ENCODE measurements around the gene MED27. TPM values are rescaled to one million over a fixed set of nuclear protein-coding genes. Genes with fewer than 3 reads are reported as not detected.
A peak's percentile ranks its signal among the peaks of the same experiment; 100 is the strongest.

Gene MED27
- total and polyA plus RNA-seq, 2 of the 13 experiments (the other 11 are each of a cell fraction or from before 2014, with no cell fraction given) = 16.9 to 19.0 TPM

DNA sequence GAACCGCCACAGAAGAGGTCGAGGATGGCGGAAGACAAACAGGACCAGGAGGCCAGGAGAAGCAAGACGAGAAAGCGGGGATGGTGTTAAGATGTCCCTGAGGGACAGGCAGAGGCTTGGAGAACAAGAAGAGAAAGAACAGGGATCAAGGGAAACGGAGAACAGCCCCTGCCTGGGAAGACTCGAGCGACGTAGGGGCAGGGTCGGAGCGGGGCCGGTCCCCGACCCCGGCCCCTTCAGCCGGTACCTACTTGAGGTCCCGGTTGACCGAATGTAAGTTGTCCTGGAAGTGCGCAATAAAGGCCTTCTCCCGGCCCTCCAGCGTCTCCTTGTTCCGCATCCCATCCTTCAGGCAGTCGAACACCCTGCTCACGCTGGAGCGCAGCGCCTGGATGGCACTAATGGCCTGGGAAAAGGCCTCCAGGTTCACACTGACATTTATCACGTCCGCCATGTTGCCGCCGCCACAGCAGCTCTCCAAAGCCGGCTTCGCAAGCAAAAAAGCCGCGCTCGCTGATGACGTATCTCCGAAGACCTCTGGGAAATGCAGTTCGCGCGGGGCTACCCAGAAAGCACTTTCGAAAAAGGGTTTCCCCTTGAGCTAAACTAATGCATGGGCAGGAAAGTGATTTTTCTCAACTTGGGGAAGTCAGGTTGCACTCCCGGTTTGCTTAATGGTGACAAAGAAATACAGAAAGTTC lies at the start of gene MED27 (continued):
- TF ChIP-seq, protein P1, sequence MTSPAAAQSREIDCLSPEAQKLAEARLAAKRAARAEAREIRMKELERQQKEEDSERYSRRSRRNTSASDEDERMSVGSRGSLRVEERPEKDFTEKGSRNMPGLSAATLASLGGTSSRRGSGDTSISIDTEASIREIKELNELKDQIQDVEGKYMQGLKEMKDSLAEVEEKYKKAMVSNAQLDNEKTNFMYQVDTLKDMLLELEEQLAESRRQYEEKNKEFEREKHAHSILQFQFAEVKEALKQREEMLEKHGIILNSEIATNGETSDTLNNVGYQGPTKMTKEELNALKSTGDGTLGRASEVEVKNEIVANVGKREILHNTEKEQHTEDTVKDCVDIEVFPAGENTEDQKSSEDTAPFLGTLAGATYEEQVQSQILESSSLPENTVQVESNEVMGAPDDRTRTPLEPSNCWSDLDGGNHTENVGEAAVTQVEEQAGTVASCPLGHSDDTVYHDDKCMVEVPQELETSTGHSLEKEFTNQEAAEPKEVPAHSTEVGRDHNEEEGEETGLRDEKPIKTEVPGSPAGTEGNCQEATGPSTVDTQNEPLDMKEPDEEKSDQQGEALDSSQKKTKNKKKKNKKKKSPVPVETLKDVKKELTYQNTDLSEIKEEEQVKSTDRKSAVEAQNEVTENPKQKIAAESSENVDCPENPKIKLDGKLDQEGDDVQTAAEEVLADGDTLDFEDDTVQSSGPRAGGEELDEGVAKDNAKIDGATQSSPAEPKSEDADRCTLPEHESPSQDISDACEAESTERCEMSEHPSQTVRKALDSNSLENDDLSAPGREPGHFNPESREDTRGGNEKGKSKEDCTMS (CRISPR knock-in tag; conservative IDR thresholded peaks at IDR 0.05) = no peak
- TF ChIP-seq ZNF564 (CRISPR knock-in tag; IDR thresholded peaks at IDR 0.05) = no peak
- TF ChIP-seq MAFG (CRISPR knock-in tag; IDR thresholded peaks at IDR 0.05) = no peak
- TF ChIP-seq MED1 (CRISPR knock-in tag; IDR thresholded peaks at IDR 0.05) = peak; percentile 40
- TF ChIP-seq HNRNPLL (IDR thresholded peaks at IDR 0.05; ENCODE audit: low read depth, low read length, poor library complexity, severe bottlenecking) = no peak
- peak; percentile 75 for TF ChIP-seq ELF1 (CRISPR knock-in tag; IDR thresholded peaks at IDR 0.05)
- no peak for TF ChIP-seq ZNF713 (CRISPR knock-in tag; IDR thresholded peaks at IDR 0.05)
- TF ChIP-seq, protein P2, sequence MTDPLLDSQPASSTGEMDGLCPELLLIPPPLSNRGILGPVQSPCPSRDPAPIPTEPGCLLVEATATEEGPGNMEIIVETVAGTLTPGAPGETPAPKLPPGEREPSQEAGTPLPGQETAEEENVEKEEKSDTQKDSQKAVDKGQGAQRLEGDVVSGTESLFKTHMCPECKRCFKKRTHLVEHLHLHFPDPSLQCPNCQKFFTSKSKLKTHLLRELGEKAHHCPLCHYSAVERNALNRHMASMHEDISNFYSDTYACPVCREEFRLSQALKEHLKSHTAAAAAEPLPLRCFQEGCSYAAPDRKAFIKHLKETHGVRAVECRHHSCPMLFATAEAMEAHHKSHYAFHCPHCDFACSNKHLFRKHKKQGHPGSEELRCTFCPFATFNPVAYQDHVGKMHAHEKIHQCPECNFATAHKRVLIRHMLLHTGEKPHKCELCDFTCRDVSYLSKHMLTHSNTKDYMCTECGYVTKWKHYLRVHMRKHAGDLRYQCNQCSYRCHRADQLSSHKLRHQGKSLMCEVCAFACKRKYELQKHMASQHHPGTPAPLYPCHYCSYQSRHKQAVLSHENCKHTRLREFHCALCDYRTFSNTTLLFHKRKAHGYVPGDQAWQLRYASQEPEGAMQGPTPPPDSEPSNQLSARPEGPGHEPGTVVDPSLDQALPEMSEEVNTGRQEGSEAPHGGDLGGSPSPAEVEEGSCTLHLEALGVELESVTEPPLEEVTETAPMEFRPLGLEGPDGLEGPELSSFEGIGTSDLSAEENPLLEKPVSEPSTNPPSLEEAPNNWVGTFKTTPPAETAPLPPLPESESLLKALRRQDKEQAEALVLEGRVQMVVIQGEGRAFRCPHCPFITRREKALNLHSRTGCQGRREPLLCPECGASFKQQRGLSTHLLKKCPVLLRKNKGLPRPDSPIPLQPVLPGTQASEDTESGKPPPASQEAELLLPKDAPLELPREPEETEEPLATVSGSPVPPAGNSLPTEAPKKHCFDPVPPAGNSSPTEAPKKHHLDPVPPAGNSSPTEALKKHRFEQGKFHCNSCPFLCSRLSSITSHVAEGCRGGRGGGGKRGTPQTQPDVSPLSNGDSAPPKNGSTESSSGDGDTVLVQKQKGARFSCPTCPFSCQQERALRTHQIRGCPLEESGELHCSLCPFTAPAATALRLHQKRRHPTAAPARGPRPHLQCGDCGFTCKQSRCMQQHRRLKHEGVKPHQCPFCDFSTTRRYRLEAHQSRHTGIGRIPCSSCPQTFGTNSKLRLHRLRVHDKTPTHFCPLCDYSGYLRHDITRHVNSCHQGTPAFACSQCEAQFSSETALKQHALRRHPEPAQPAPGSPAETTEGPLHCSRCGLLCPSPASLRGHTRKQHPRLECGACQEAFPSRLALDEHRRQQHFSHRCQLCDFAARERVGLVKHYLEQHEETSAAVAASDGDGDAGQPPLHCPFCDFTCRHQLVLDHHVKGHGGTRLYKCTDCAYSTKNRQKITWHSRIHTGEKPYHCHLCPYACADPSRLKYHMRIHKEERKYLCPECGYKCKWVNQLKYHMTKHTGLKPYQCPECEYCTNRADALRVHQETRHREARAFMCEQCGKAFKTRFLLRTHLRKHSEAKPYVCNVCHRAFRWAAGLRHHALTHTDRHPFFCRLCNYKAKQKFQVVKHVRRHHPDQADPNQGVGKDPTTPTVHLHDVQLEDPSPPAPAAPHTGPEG (CRISPR knock-in tag; IDR thresholded peaks at IDR 0.05) = no peak
- TF ChIP-seq KDM4B (CRISPR knock-in tag; IDR thresholded peaks at IDR 0.05) = no peak
- 0 out of 2 replicates have a peak, but pooled peaks have one; percentile 27 for TF ChIP-seq SIX4 (CRISPR knock-in tag; IDR thresholded peaks at IDR 0.05)
- peak; percentile 54 for TF ChIP-seq SALL1 (CRISPR knock-in tag; IDR thresholded peaks at IDR 0.05)
- TF ChIP-seq SAP130 (CRISPR knock-in tag; IDR thresholded peaks at IDR 0.05; ENCODE audit: low read depth) = peak; percentile 98
- TF ChIP-seq ZNF841 (CRISPR knock-in tag; IDR thresholded peaks at IDR 0.05; ENCODE audit: borderline replicate concordance) = no peak
- TF ChIP-seq, protein P3, sequence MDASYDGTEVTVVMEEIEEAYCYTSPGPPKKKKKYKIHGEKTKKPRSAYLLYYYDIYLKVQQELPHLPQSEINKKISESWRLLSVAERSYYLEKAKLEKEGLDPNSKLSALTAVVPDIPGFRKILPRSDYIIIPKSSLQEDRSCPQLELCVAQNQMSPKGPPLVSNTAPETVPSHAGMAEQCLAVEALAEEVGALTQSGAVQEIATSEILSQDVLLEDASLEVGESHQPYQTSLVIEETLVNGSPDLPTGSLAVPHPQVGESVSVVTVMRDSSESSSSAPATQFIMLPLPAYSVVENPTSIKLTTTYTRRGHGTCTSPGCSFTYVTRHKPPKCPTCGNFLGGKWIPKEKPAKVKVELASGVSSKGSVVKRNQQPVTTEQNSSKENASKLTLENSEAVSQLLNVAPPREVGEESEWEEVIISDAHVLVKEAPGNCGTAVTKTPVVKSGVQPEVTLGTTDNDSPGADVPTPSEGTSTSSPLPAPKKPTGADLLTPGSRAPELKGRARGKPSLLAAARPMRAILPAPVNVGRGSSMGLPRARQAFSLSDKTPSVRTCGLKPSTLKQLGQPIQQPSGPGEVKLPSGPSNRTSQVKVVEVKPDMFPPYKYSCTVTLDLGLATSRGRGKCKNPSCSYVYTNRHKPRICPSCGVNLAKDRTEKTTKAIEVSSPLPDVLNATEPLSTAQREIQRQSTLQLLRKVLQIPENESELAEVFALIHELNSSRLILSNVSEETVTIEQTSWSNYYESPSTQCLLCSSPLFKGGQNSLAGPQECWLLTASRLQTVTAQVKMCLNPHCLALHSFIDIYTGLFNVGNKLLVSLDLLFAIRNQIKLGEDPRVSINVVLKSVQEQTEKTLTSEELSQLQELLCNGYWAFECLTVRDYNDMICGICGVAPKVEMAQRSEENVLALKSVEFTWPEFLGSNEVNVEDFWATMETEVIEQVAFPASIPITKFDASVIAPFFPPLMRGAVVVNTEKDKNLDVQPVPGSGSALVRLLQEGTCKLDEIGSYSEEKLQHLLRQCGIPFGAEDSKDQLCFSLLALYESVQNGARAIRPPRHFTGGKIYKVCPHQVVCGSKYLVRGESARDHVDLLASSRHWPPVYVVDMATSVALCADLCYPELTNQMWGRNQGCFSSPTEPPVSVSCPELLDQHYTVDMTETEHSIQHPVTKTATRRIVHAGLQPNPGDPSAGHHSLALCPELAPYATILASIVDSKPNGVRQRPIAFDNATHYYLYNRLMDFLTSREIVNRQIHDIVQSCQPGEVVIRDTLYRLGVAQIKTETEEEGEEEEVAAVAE (CRISPR knock-in tag; IDR thresholded peaks at IDR 0.05; ENCODE audit: borderline replicate concordance) = 0 out of 2 replicates have a peak, but pooled peaks have one; percentile 52
